ENCODE measurements around the gene CA4. TPM values are rescaled to one million over a fixed set of nuclear protein-coding genes. Genes with fewer than 3 reads are reported as not detected.
A peak's percentile ranks its signal among the peaks of the same experiment; 100 is the strongest.

Gene CA4
- total and polyA plus RNA-seq, 9 of the 15 experiments (the other 6 are each of a cell fraction or from before 2014, with no cell fraction given): 0.13 TPM; not detected in 7

DNA sequence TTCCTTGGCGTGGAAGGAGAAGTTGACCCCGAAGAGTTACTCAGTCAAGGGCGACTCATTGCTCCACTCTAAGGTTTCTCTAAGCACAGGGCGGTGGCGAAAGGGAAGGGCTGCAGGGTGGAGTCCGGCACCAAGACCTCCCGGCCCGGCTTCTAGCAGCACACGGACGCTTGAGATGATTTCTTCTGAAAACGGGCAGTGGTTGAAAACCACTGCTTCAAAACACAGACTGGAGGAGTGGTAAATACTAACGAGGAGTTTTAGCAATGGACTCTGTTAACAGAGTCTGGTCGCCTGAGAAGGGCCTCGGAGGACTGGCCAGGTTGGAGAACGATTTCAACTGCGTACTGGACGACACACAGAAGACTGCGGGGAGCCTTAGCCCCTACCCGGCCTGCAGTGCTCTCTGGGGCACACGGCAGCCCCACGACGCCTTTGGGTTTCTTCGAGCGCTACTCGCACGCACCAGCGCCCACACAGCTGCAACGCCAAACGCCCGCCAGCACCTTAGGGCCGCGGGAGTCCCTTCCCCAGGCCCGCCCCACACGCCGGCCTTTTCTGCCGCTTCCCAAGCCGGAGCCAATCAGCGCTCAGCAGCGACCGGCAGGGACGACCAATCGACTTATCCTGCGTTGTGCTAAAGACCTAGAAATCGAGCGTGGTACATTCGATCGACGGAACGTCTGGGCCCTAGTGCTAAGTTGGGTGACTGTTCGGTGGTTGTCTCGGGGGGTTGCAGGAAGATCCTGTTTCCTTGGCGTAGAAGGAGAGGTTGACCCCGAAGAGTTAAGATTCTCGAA lies 14.4 kb upstream of the CA4 start:
- DNase-seq (ENCODE audit: extremely low read depth in 1 of 4, low spot score in 3 of 4) (peak; percentile 94 to 99 (median 98)), FAIRE-seq (peak; percentile 99), ATAC-seq (peak; percentile 98)
- Histone ChIP-seq H3K4me2 (ENCODE audit: insufficient read depth, low read length) (peak overlapping the region; percentile 91), H3K36me3 (ENCODE audit: control insufficient read depth, insufficient read depth, low read length) (peaks cover 6% of the 10 kb centered on the region; the same call in 2 of the 3 replicates), H3K27ac (ENCODE audit: extremely low read depth, low read depth, low read length) (peak overlapping the region; percentile 12), H3K27me3 (ENCODE audit: control insufficient read depth in 2 of 2, insufficient read depth in 2 of 2, low read length in 2 of 2) (peaks cover 0 to 19% of the 10 kb centered on the region in 2 experiments; a peak in 3 of 5 replicates), H3K9ac (ENCODE audit: insufficient read depth in 1 of 2, low read depth in 2 of 2, low read length in 2 of 2) (peak overlapping the region; percentile 64 to 98), H2AFZ (ENCODE audit: low read depth, low read length) (peak overlapping the region; percentile 91), H4K20me1 (replicated peaks; ENCODE audit: control insufficient read depth, insufficient read depth, low read length) (peaks cover 8% of the 10 kb centered on the region; the same call in 1 of the 2 replicates), H3K9me1 (ENCODE audit: control insufficient read depth, insufficient read depth, low read length) (no peaks in the 10 kb centered on the region), H3K9me3 (replicated peaks; ENCODE audit: control insufficient read depth, insufficient read depth, low read depth, low read length) (no peaks in the 10 kb centered on the region), H3K79me2 (ENCODE audit: control insufficient read depth, insufficient read depth, low read length) (no peaks in the 10 kb centered on the region; the same call in 2 of the 3 replicates), H3K4me1 (replicated peaks in 1 of 2; ENCODE audit: control insufficient read depth in 2 of 2, insufficient read depth in 2 of 2, low read length in 2 of 2) (peaks cover 8 to 24% of the 10 kb centered on the region in 2 experiments; a peak in 3 of 5 replicates), H3K4me3 (peak overlapping the region; percentile 46)
- POLR2A ChIA-PET: interaction anchor here (0.5 to 1.0 kb wide), 5 partner anchors 11 to 916 kb away, joined by 3 to 5 read pairs (median 4); partner anchors contain the start of gene USP32
- intact Hi-C loops (cut with micrococcal nuclease) (no loop called here), in situ Hi-C loops (cut with MboI) (no loop called here)
- WGBS (ENCODE audit: insufficient coverage, low coverage, missing lambda C conversion rate): 4% methylated on average over 51 of the region's 54 CpGs
- CTCF ChIA-PET (ENCODE audit: low intra/inter-chr PET ratio): no interaction called here
- no TSS peak for BruUV-seq (replicated peaks)
- TF ChIP-seq PHF20 (IDR thresholded peaks at IDR 0.05; ENCODE audit: partially characterized antibody): no peak
- TF ChIP-seq CBX2 (IDR thresholded peaks at IDR 0.05; ENCODE audit: insufficient read depth, low read length, poor library complexity, severe bottlenecking): no peak
- TF ChIP-seq SMAD4 (CRISPR knock-in tag; conservative IDR thresholded peaks at IDR 0.05): peak; percentile 62; the same call in 1 of the 2 replicates
- TF ChIP-seq ZNF586 (CRISPR knock-in tag; conservative IDR thresholded peaks at IDR 0.05): no peak
- TF ChIP-seq, protein P1, sequence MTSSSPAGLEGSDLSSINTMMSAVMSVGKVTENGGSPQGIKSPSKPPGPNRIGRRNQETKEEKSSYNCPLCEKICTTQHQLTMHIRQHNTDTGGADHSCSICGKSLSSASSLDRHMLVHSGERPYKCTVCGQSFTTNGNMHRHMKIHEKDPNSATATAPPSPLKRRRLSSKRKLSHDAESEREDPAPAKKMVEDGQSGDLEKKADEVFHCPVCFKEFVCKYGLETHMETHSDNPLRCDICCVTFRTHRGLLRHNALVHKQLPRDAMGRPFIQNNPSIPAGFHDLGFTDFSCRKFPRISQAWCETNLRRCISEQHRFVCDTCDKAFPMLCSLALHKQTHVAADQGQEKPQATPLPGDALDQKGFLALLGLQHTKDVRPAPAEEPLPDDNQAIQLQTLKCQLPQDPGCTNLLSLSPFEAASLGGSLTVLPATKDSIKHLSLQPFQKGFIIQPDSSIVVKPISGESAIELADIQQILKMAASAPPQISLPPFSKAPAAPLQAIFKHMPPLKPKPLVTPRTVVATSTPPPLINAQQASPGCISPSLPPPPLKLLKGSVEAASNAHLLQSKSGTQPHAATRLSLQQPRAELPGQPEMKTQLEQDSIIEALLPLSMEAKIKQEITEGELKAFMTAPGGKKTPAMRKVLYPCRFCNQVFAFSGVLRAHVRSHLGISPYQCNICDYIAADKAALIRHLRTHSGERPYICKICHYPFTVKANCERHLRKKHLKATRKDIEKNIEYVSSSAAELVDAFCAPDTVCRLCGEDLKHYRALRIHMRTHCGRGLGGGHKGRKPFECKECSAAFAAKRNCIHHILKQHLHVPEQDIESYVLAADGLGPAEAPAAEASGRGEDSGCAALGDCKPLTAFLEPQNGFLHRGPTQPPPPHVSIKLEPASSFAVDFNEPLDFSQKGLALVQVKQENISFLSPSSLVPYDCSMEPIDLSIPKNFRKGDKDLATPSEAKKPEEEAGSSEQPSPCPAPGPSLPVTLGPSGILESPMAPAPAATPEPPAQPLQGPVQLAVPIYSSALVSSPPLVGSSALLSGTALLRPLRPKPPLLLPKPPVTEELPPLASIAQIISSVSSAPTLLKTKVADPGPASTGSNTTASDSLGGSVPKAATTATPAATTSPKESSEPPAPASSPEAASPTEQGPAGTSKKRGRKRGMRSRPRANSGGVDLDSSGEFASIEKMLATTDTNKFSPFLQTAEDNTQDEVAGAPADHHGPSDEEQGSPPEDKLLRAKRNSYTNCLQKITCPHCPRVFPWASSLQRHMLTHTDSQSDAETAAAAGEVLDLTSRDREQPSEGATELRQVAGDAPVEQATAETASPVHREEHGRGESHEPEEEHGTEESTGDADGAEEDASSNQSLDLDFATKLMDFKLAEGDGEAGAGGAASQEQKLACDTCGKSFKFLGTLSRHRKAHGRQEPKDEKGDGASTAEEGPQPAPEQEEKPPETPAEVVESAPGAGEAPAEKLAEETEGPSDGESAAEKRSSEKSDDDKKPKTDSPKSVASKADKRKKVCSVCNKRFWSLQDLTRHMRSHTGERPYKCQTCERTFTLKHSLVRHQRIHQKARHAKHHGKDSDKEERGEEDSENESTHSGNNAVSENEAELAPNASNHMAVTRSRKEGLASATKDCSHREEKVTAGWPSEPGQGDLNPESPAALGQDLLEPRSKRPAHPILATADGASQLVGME (CRISPR knock-in tag; IDR thresholded peaks at IDR 0.05): no peak
- no peak for TF ChIP-seq ZBED1 (IDR thresholded peaks at IDR 0.05)
- TF ChIP-seq RFX1 (IDR thresholded peaks at IDR 0.05): no peak
- no peak for TF ChIP-seq MTA1 (IDR thresholded peaks at IDR 0.05; ENCODE audit: borderline replicate concordance)
- no peak for TF ChIP-seq ZNF644 (tag; IDR thresholded peaks at IDR 0.05; ENCODE audit: low read depth)
- TF ChIP-seq ATF7 (IDR thresholded peaks at IDR 0.05): peak; percentile 59; the same call in 1 of the 2 replicates
- peak; percentile 84 for TF ChIP-seq FOXP1 (CRISPR knock-in tag; IDR thresholded peaks at IDR 0.05)
- TF ChIP-seq RBM17 (IDR thresholded peaks at IDR 0.05; ENCODE audit: borderline replicate concordance, low read depth, low read length): no peak
- TF ChIP-seq RBM22 (IDR thresholded peaks at IDR 0.05; ENCODE audit: low read depth, low read length, poor library complexity, severe bottlenecking): no peak
- 0 out of 2 replicates have a peak, but pooled peaks have one; percentile 27 for TF ChIP-seq E2F3 (CRISPR knock-in tag; IDR thresholded peaks at IDR 0.05)
- TF ChIP-seq CBX5 (IDR thresholded peaks at IDR 0.05; ENCODE audit: borderline replicate concordance, low read depth): no peak
